HG02571 (cell line): ENCODE results near the gene KLF7.
"Not testable (repeated sequence)": the region's sequence is repeated elsewhere in the genome, so short reads cannot be mapped to it uniquely, and the experiment has no call there.

Source experiments
- ATAC-seq: cut with Tn5 transposase; IDR thresholded peaks from one replicate; pipeline ENCODE4 v1.9.1; 2021; ENCODE audit warnings: mild to moderate bottlenecking, moderate library complexity; ENCODE audit not compliant: unreplicated experiment

Gene KLF7

GRCh38 chr2:207067473-207067872 lies 98.3 kb downstream of the KLF7 start:
- ATAC-seq, result no peak

GRCh38 chr2:207066791-207067460 lies 98.8 kb downstream of the KLF7 start:
- ATAC-seq, result no peak

GRCh38 chr2:207066166-207066565 lies 99.6 kb downstream of the KLF7 start:
- no peak for ATAC-seq

GRCh38 chr2:207064128-207064690 lies 101.5 kb downstream of the KLF7 start:
- no peak for ATAC-seq

- ATAC-seq, result no peak
These were observed 104.6 kb downstream of the KLF7 start for GRCh38 chr2:207061181-207061580.

- ATAC-seq, result no peak
These were observed 110.5 kb downstream of the KLF7 start for GRCh38 chr2:207055257-207055656.

GRCh38 chr2:207054521-207054920 lies 111.2 kb downstream of the KLF7 start:
- ATAC-seq, result no peak

GRCh38 chr2:207051385-207051965 lies 114.3 kb downstream of the KLF7 start:
- ATAC-seq, result no peak

GRCh38 chr2:207049122-207049521 lies 116.6 kb downstream of the KLF7 start:
- no peak for ATAC-seq

GRCh38 chr2:207048416-207048815 lies 117.3 kb downstream of the KLF7 start:
- ATAC-seq, result no peak

- no peak for ATAC-seq
These were observed 119.0 kb downstream of the KLF7 start for GRCh38 chr2:207046724-207047123.

GRCh38 chr2:207045531-207045930 lies 120.2 kb downstream of the KLF7 start:
- no peak for ATAC-seq

- ATAC-seq, result no peak
These were observed 121.1 kb downstream of the KLF7 start for GRCh38 chr2:207044379-207045362.

GRCh38 chr2:207042841-207043240 lies 122.9 kb downstream of the KLF7 start:
- ATAC-seq, result no peak

- ATAC-seq, result no peak
These were observed 123.8 kb downstream of the KLF7 start for GRCh38 chr2:207041786-207042554.

GRCh38 chr2:207041279-207041678 lies 124.5 kb downstream of the KLF7 start:
- ATAC-seq, result no peak

- ATAC-seq, result no peak
These were observed 125.1 kb downstream of the KLF7 start for GRCh38 chr2:207040696-207041095.

- ATAC-seq, result no peak
These were observed 126.5 kb downstream of the KLF7 start for GRCh38 chr2:207039225-207039624.

- ATAC-seq, result no peak
These were observed 127.4 kb downstream of the KLF7 start for GRCh38 chr2:207038299-207038698.

- ATAC-seq, result no peak
These were observed 127.9 kb downstream of the KLF7 start for GRCh38 chr2:207037896-207038295.

GRCh38 chr2:207037023-207037422 lies 128.7 kb downstream of the KLF7 start:
- ATAC-seq, result not testable (repeated sequence)
